A549 (cell line): ENCODE measurements around the gene SPRR4.

Source experiments
- CTCF ChIP-seq: fragments of >200 bp; sonication (Bioruptor Twin); formaldehyde crosslinking; IDR thresholded peaks from 3 replicates; pipeline ENCODE4 v1.5.1; 2016
- HDAC2 ChIP-seq: fragments of 200-600 bp; sonication (generic); IDR thresholded peaks from 2 replicates; pipeline ENCODE4 v1.6.1; 2016
- JUN ChIP-seq, 2 experiments: fragments of >200 bp; sonication (Bioruptor Twin); formaldehyde crosslinking; IDR thresholded peaks; 2 replicates in 1 of 2; 3 replicates in 1 of 2; pipeline ENCODE4 v1.6.1; 2016 to 2017
- KDM1A ChIP-seq: fragments of 200-600 bp; sonication (generic); IDR thresholded peaks from 2 replicates; pipeline ENCODE4 v1.6.1; 2016; ENCODE audit warnings: low read depth, mild to moderate bottlenecking
- MAX ChIP-seq: IDR thresholded peaks from 2 replicates; pipeline ENCODE4 v1.6.1; 2012
- POLR2A ChIP-seq: IDR thresholded peaks from 2 replicates; pipeline ENCODE4 v1.6.1; 2012; ENCODE audit warnings: mild to moderate bottlenecking, low read length
- REST ChIP-seq: fragments of 200-600 bp; sonication (generic); IDR thresholded peaks from 2 replicates; pipeline ENCODE4 v1.6.1; 2016; ENCODE audit warnings: antibody characterized with exemption, mild to moderate bottlenecking, moderate library complexity
- RFX5 ChIP-seq: fragments of 450-650 bp; IDR thresholded peaks from 2 replicates; pipeline ENCODE4 v1.7.1; 2014; ENCODE audit warnings: antibody characterized with exemption, mild to moderate bottlenecking, moderate library complexity
- RNF2 ChIP-seq: fragments of 200-600 bp; sonication (generic); IDR thresholded peaks from 2 replicates; pipeline ENCODE4 v1.6.1; 2016; ENCODE audit warnings: low read depth, mild to moderate bottlenecking, antibody characterized with exemption, moderate library complexity, borderline replicate concordance
- SMC3 ChIP-seq: fragments of >200 bp; sonication (Bioruptor Twin); formaldehyde crosslinking; IDR thresholded peaks from 3 replicates; pipeline ENCODE4 v1.6.1; 2018; ENCODE audit warnings: inconsistent platforms
- ZC3H11A ChIP-seq: fragments of 450-650 bp; IDR thresholded peaks from 2 replicates; pipeline ENCODE4 v1.6.1; 2014; ENCODE audit warnings: antibody characterized with exemption, mild to moderate bottlenecking
- ZFP36 ChIP-seq: fragments of 450-650 bp; IDR thresholded peaks from 2 replicates; pipeline ENCODE4 v1.6.1; 2014; ENCODE audit warnings: borderline replicate concordance; ENCODE audit not compliant: partially characterized antibody
- ZNF302 ChIP-seq: fragments of 250-450 bp; sonication (Bioruptor Pico); IDR thresholded peaks from 2 replicates; pipeline ENCODE4 v1.9.0; 2021; ENCODE audit warnings: inconsistent platforms, mild to moderate bottlenecking, moderate library complexity

GRCh38 chr1:152981146-152981871, 10.9 kb downstream of the SPRR4 start:
- TF ChIP-seq KDM1A (no peak), CTCF (no peak), ZC3H11A (no peak), MAX (no peak), SMC3 (no peak), HDAC2 (no peak), POLR2A (no peak), RFX5 (no peak), REST (no peak), ZFP36 (no peak), JUN (IDR thresholded peaks at IDR 0.05) (no peak), RNF2 (no peak), ZNF302 (CRISPR knock-in tag) (no peak)
